Epithelial cell of esophagus (primary cell): Measurements from ENCODE around the gene AVPI1.

Experiments
- DNase-seq: peaks from one replicate; pipeline ENCODE4 v3.0.0; 2010; ENCODE audit warnings: low read depth
- H3K4me3 ChIP-seq: 2 replicates; pipeline ENCODE4 v1.5.1; 2011; ENCODE audit warnings: mild to moderate bottlenecking, low read length, control low read depth
- CTCF ChIP-seq: IDR thresholded peaks from 2 replicates; pipeline ENCODE4 v1.5.1; 2011; ENCODE audit warnings: low read depth, mild to moderate bottlenecking, low read length, control low read depth, inconsistent platforms; ENCODE audit not compliant: insufficient read depth; ENCODE audit errors: missing control alignments

The AVPI1 gene

DNA sequence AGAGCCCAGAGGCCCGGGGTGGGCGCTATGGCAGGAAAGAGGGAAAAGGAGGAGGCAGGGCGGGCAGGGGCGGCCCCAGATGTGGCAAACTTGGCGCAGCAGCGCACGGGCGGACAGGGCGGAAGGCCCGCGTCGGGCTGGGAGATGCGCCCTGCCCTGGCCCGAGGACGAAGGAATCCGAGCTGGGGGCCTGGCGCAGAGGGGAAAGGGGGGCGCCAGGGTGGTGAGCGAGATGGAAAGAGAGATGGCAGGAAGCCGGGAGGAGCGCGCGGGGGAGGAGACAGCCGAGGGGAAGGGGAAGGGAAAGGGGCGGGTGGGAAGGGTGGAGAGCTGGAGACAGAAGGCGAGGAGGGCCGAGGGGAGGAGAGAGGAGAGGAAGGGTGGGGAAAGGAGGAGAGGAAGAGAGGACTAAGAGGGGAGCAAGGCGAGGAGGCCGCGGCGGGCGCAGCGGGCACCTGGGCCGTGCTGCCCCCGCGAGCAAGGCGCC is 26.3 kb upstream of the AVPI1 start, which contains the start of gene MARVELD1:
Gene MARVELD1, plus strand, starts transcription at position 392 of the 487 bp plus-strand sequence. CDS start 147 bp downstream, outside the sequence.
- H3K4me3 ChIP-seq: peak within 1 kb of the TSS; percentile 57
- peak; percentile 63 for DNase-seq

GRCh38 chr10:97711640-97712572 is 24.9 kb upstream of the AVPI1 start:
- H3K4me3 ChIP-seq: no peak overlapping the region
- no peak for TF ChIP-seq CTCF
- no peak for DNase-seq

More for the DNA sequence above, 26.3 kb upstream of the AVPI1 start, which contains the start of gene MARVELD1:
- no peak for TF ChIP-seq CTCF

DNA sequence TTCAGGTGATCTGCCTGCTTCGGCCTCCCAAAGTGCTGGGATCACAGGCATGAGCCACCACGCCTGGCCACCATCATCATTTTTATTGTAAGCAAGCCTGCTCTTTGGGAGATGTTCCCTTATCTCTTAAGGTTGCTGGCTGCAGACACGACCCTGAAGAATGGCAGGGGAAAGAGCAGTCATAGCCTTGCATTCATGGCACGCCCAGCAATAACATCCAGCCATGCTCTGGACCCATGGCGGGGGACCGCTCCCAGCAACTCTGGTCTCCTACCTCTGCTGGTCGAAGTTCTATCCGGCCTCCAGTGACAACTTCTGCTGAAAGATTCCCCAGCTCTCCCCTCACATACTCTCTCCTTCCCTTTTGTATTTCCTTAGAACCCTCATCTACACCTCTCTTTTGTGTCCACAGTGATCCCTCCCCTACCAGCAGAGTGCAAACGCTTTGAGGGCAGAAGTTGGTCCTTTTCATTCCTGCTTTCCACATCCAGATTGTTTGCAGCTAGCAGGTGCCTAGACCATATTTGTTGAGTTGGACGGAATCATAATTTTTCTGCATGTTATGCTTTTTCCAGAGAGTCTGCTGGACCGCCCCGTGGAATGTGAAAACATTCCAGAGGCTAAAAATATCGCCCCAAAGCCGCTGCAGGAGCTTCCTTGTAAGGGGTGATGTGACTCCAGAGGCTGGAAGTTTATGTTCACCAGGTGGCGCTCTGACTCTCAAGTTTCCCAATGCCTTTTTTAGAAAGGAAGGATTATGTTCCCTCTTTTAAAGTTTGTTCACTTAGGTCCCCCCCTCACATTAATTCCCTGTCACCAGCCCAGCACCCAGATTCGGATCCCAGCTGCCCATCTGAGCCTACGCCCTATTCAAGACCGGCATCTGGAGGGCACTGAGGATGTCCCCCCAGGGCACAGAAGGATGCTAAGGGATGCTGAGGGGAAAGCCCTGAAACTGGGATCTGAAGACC is 22.2 kb upstream of the AVPI1 start:
- peak; percentile 75 for DNase-seq
- H3K4me3 ChIP-seq: no peak overlapping the region
- TF ChIP-seq CTCF: peak; percentile 76

GRCh38 chr10:97708167-97708566 is 21.1 kb upstream of the AVPI1 start:
- H3K4me3 ChIP-seq: no peak overlapping the region
- no peak for DNase-seq
- no peak for TF ChIP-seq CTCF

GRCh38 chr10:97707134-97707861 is 20.3 kb upstream of the AVPI1 start:
- no peak overlapping the region for H3K4me3 ChIP-seq
- no peak for TF ChIP-seq CTCF
- DNase-seq: no peak
